ENCODE measurements around the gene SDK1.

DNA sequence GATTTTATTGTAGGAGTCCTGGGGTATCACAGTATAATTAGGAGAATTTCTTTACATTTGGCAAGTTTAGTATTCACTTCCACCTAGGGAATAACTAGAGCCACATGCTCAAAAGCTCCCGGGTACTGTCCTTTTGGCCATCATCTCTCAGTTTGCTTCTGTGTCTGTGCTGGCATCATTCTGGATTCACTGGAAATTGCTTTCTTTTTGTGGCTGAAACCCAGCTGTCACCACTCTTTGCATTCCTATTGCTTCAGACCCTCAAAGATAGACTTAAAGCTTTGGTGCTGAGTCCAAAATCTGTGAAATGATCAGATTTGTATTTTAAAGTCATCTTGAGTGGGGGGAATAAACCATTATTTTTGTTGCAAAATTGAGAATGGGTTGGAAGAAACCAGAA lies 8.9 kb downstream of the SDK1 start:
- TF ChIP-seq, protein P1, sequence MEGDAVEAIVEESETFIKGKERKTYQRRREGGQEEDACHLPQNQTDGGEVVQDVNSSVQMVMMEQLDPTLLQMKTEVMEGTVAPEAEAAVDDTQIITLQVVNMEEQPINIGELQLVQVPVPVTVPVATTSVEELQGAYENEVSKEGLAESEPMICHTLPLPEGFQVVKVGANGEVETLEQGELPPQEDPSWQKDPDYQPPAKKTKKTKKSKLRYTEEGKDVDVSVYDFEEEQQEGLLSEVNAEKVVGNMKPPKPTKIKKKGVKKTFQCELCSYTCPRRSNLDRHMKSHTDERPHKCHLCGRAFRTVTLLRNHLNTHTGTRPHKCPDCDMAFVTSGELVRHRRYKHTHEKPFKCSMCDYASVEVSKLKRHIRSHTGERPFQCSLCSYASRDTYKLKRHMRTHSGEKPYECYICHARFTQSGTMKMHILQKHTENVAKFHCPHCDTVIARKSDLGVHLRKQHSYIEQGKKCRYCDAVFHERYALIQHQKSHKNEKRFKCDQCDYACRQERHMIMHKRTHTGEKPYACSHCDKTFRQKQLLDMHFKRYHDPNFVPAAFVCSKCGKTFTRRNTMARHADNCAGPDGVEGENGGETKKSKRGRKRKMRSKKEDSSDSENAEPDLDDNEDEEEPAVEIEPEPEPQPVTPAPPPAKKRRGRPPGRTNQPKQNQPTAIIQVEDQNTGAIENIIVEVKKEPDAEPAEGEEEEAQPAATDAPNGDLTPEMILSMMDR (IDR thresholded peaks at IDR 0.05), result no peak
- TF ChIP-seq POLR2A (IDR thresholded peaks at IDR 0.05), result no peak
